K562 (cell line): ENCODE results near the gene CACNA1C. TPM values are rescaled to one million over a fixed set of nuclear protein-coding genes. Genes with fewer than 3 reads are reported as not detected.

Experiments
- ATAC-seq: fragments of 200-7000 bp; cut with Tn5 transposase; 3 replicates; pipeline ENCODE4 v1.9.1; 2020; ENCODE audit warnings: moderate library complexity
- BruUV-seq: library from RNA; stranded (reverse); fragments of 400-500 nt; replicated peaks from 2 replicates; lab custom pipeline; 2021; lab: Mats Ljungman, UMichigan
- CTCF ChIA-PET: fragments of 300-600 bp; formaldehyde crosslinking; extraction: SDS; loops from one replicate; lab custom pipeline; 2021; ENCODE audit warnings: low intra/inter-chr PET ratio; lab: Yijun Ruan, JAX
- POLR2A ChIA-PET: fragments of 300-600, 350-650 bp; sonication (Branson Sonifier 250); formaldehyde crosslinking; extraction: SDS; loops from one replicate; lab custom pipeline; 2021; ENCODE audit warnings: antibody characterized with exemption, inconsistent platforms; lab: Yijun Ruan, JAX
- DNase-seq, 4 experiments: peaks; one replicate each; pipeline versions ENCODE4 v3.0.0 to v3.0.0-alpha.2; 2011 to 2018; ENCODE audit warnings: low spot score in 3 of 4, mixed read lengths in 3 of 4; ENCODE audit errors: extremely low read depth in 1 of 4
- FAIRE-seq: peaks from 2 replicates; lab custom pipeline; 2011; peaks lifted over from hg19 to GRCh38; lab: Jason Lieb, UNC
- H2AFZ ChIP-seq: 2 replicates; pipeline ENCODE4 v1.6.0; 2011; ENCODE audit warnings: low read depth, low read length, control low read depth, inconsistent platforms
- H3K27ac ChIP-seq: fragments of 200-600 bp; 3 replicates; pipeline ENCODE4 v1.8.0; 2011; ENCODE audit warnings: low read depth, mild to moderate bottlenecking, control low read depth, inconsistent platforms, low read length, moderate library complexity, mixed read lengths; ENCODE audit errors: extremely low read depth
- H3K27me3 ChIP-seq, 2 experiments: fragments of 300-600 bp in 1 of 2; 2 replicates in 1 of 2; 3 replicates in 1 of 2; pipeline versions ENCODE4 v1.6.0 to v1.8.0; 2011; ENCODE audit warnings: inconsistent platforms in 2 of 2, low read length in 2 of 2, mild to moderate bottlenecking in 1 of 2, mixed read lengths in 1 of 2, moderate library complexity in 1 of 2; ENCODE audit not compliant: control insufficient read depth in 2 of 2, insufficient read depth in 2 of 2
- H3K36me3 ChIP-seq: fragments of 300-600 bp; 3 replicates; pipeline ENCODE4 v1.8.0; 2011; ENCODE audit warnings: mild to moderate bottlenecking, low read length, inconsistent platforms; ENCODE audit not compliant: control insufficient read depth, insufficient read depth
- H3K4me1 ChIP-seq, 2 experiments: fragments of 200-600 bp in 1 of 2; replicated peaks in 1 of 2; 2 replicates in 1 of 2; 3 replicates in 1 of 2; pipeline versions ENCODE4 v1.5.1 to v1.8.0; 2011; ENCODE audit warnings: inconsistent platforms in 2 of 2, low read length in 2 of 2, mild to moderate bottlenecking in 1 of 2, mixed read lengths in 1 of 2, moderate library complexity in 1 of 2; ENCODE audit not compliant: control insufficient read depth in 2 of 2, insufficient read depth in 2 of 2
- H3K4me2 ChIP-seq: 2 replicates; pipeline ENCODE4 v1.6.1; 2011; ENCODE audit warnings: low read length, control low read depth, inconsistent platforms, mixed read lengths; ENCODE audit not compliant: insufficient read depth
- H3K4me3 ChIP-seq: fragments of 200-600 bp; sonication (generic), shearing (Covaris generic); 2 replicates; pipeline ENCODE4 v1.5.1; 2016; ENCODE audit warnings: control low read depth, inconsistent platforms
- H3K79me2 ChIP-seq: fragments of 200-600 bp; 3 replicates; pipeline ENCODE4 v1.8.0; 2011; ENCODE audit warnings: low read length, inconsistent platforms; ENCODE audit not compliant: control insufficient read depth, insufficient read depth
- H3K9ac ChIP-seq, 2 experiments: 2 replicates each; pipeline versions ENCODE4 v1.6.0 to v1.6.1; 2011; ENCODE audit warnings: low read depth in 2 of 2, low read length in 2 of 2, control low read depth in 1 of 2, inconsistent platforms in 1 of 2, mild to moderate bottlenecking in 1 of 2, mixed read lengths in 1 of 2; ENCODE audit not compliant: insufficient read depth in 1 of 2
- H3K9me1 ChIP-seq: one replicate; pipeline ENCODE4 v1.6.0; 2011; ENCODE audit warnings: inconsistent platforms, mild to moderate bottlenecking, low read length, moderate library complexity; ENCODE audit not compliant: control insufficient read depth, insufficient read depth
- H3K9me3 ChIP-seq: replicated peaks from 2 replicates; pipeline ENCODE4 v1.5.1; 2011; ENCODE audit warnings: low read depth, low read length, inconsistent platforms; ENCODE audit not compliant: control insufficient read depth, insufficient read depth
- H4K20me1 ChIP-seq: replicated peaks from 2 replicates; pipeline ENCODE4 v1.6.1; 2011; ENCODE audit warnings: low read length, inconsistent platforms, mixed read lengths; ENCODE audit not compliant: control insufficient read depth, insufficient read depth
- CEBPG ChIP-seq, 3 experiments: fragments of 200-800 bp in 1 of 3; sonication (Bioruptor generic) in 1 of 3; sonication (generic) in 1 of 3; formaldehyde crosslinking in 1 of 3; IDR thresholded peaks in 2 of 3; conservative IDR thresholded peaks in 1 of 3; 2 replicates each; pipeline versions ENCODE4 v1.6.1 to v1.8.0; 2016 to 2022; ENCODE audit warnings: missing compliant biosample characterization in 2 of 3, missing genetic modification characterization in 2 of 3, mild to moderate bottlenecking in 1 of 3, missing genetic modification reagents in 1 of 3
- MNT ChIP-seq, 2 experiments: fragments of 450-650 bp; conservative IDR thresholded peaks; 2 replicates each; pipeline ENCODE4 v1.6.1; 2017; ENCODE audit warnings: mild to moderate bottlenecking in 2 of 2, moderate library complexity in 2 of 2
- POLR2B ChIP-seq: fragments of 450-650 bp; IDR thresholded peaks from 2 replicates; pipeline ENCODE4 v1.6.1; 2018; ENCODE audit warnings: low read depth; ENCODE audit not compliant: partially characterized antibody
- ZNF274 ChIP-seq: IDR thresholded peaks from 2 replicates; pipeline ENCODE4 v1.6.1; 2011; ENCODE audit warnings: low read depth, mild to moderate bottlenecking, low read length, moderate library complexity, borderline replicate concordance
- ZNF75A ChIP-seq: fragments of 450-650 bp; formaldehyde crosslinking; IDR thresholded peaks from 2 replicates; pipeline ENCODE4 v1.4.0; 2020; ENCODE audit warnings: mild to moderate bottlenecking
- ZSCAN29 ChIP-seq: fragments of 450-650 bp; IDR thresholded peaks from 2 replicates; pipeline ENCODE4 v1.6.1; 2017
- WGBS: fragments of 100-300 bp; shearing (Covaris generic); methylation state at CpG from one replicate; pipeline ENCODE4 v1.1.6; 2016; ENCODE audit warnings: low coverage, mixed read lengths; ENCODE audit not compliant: insufficient coverage; ENCODE audit errors: missing lambda C conversion rate; 5-methylcytosine and 5-hydroxymethylcytosine counted together
- in situ Hi-C: fragments of 300-500 bp; cut with MboI; formaldehyde crosslinking; loops from 4 replicates; pipeline ENCODE4 v1.15.0; 2018; ENCODE audit warnings: inconsistent platforms, mixed read lengths
- intact Hi-C: fragments of 100-400 bp; cut with micrococcal nuclease; formaldehyde crosslinking; loops from 2 replicates; pipeline ENCODE4 v1.14.2; 2022
- polyA plus RNA-seq, 8 experiments: library from polyadenylated mRNA; depleted of rRNA in 4 of 8; stranded (reverse) in 5 of 8; unstranded in 3 of 8; fragments of >200 nt; fragmentation: Nextera tagmentation in 2 of 8; fragmentation: Illumina TruSeq in 1 of 8; extraction: Ambion mirVana in 2 of 8; extraction: Trizol in 1 of 8; gene quantifications; 2 replicates each; pipeline versions ENCODE4 v1.2.1 to v1.2.3, GENCODE V29; 2011 to 2014; ENCODE audit warnings: inconsistent platforms in 1 of 8, missing spikeins in 1 of 8
- total RNA-seq, 7 experiments: library from RNA; depleted of rRNA in 6 of 7; stranded (reverse); fragments of >200 nt in 6 of 7; fragmentation: Illumina TruSeq in 2 of 7; extraction: Trizol in 2 of 7; gene quantifications; 2 replicates each; pipeline versions ENCODE4 v1.2.1 to v1.2.3, GENCODE V29; 2011 to 2021; ENCODE audit warnings: low replicate concordance in 1 of 7

The CACNA1C gene
- total and polyA plus RNA-seq, 9 of the 15 experiments (the other 6 are each of a cell fraction or from before 2014, with no cell fraction given), result not detected

GRCh38 chr12:2722806-2723205, 670.0 kb downstream of the CACNA1C start:
- 0% methylated on average over 1 of the region's 1 CpG for WGBS
- intact Hi-C loops, result no loop called here
- DNase-seq (no peak), ATAC-seq (no peak), FAIRE-seq (no peak)
- ChIA-PET POLR2A (no interaction called here), CTCF (no interaction called here)
- Histone ChIP-seq H3K9me3 (no peaks in the 10 kb centered on the region), H3K79me2 (no peaks in the 10 kb centered on the region), H3K9me1 (no peaks in the 10 kb centered on the region), H3K9ac (no peak overlapping the region), H3K27ac (no peak overlapping the region), H2AFZ (no peak overlapping the region), H3K27me3 (no peaks in the 10 kb centered on the region), H3K4me2 (no peak overlapping the region), H3K36me3 (no peaks in the 10 kb centered on the region), H3K4me1 (no peaks in the 10 kb centered on the region), H4K20me1 (no peaks in the 10 kb centered on the region), H3K4me3 (no peak overlapping the region)
- TF ChIP-seq ZNF274 (no peak), MNT (conservative IDR thresholded peaks at IDR 0.05) (no peak), ZNF75A (no peak), ZSCAN29 (no peak), POLR2B (no peak), CEBPG (CRISPR knock-in tag; IDR thresholded peaks at IDR 0.05) (no peak), CEBPG (tag; conservative IDR thresholded peaks at IDR 0.05 in 1 of 2, IDR thresholded peaks at IDR 0.05 in 1 of 2) (no peak)
- no TSS peak for BruUV-seq
- in situ Hi-C loops, result no loop called here
